ENCODE measurements around the gene PSMB7.

DNA sequence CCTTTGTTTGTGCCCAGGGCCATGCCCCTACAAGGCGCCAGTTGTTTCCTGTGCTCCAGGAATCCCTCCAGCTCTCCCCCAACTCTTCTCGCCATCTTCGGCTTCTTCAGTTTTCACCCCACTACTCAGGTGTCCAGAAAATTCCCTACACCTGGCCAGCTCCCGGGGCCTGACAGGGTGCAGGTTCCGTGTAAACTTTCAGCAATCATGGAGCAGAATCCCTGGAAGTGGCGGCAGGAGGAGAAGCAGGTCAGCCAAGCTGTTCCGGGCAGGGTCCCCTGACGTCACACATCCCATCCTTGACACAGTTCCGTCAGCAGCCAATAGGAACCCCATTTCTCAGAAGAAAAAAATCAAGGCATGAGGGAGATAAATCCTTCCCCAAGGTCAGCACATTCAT is 22.8 kb upstream of the PSMB7 start:
- TF ChIP-seq, protein P1, sequence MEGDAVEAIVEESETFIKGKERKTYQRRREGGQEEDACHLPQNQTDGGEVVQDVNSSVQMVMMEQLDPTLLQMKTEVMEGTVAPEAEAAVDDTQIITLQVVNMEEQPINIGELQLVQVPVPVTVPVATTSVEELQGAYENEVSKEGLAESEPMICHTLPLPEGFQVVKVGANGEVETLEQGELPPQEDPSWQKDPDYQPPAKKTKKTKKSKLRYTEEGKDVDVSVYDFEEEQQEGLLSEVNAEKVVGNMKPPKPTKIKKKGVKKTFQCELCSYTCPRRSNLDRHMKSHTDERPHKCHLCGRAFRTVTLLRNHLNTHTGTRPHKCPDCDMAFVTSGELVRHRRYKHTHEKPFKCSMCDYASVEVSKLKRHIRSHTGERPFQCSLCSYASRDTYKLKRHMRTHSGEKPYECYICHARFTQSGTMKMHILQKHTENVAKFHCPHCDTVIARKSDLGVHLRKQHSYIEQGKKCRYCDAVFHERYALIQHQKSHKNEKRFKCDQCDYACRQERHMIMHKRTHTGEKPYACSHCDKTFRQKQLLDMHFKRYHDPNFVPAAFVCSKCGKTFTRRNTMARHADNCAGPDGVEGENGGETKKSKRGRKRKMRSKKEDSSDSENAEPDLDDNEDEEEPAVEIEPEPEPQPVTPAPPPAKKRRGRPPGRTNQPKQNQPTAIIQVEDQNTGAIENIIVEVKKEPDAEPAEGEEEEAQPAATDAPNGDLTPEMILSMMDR (IDR thresholded peaks at IDR 0.05), result no peak
- TF ChIP-seq POLR2A (IDR thresholded peaks at IDR 0.05), result no peak
